Hepatocyte (in vitro differentiated cells): ENCODE results near the gene DGCR8.

Experiments used
- CTCF ChIP-seq: fragments of 200-600 bp; sonication (generic); IDR thresholded peaks from 2 replicates; pipeline ENCODE4 v1.5.1; 2016; ENCODE audit warnings: antibody characterized with exemption, mild to moderate bottlenecking; ENCODE audit not compliant: poor library complexity
- EZH2 ChIP-seq: fragments of 200-600 bp; sonication (generic); IDR thresholded peaks from 2 replicates; pipeline ENCODE4 v1.6.1; 2016; ENCODE audit warnings: antibody characterized with exemption, mild to moderate bottlenecking, borderline replicate concordance
- EZH2phosphoT487 ChIP-seq: fragments of 200-600 bp; sonication (generic); IDR thresholded peaks from one replicate; pipeline ENCODE4 v1.6.1; 2018; ENCODE audit warnings: antibody characterized with exemption, mild to moderate bottlenecking, low read depth, moderate library complexity; ENCODE audit not compliant: unreplicated experiment, severe bottlenecking

- TF ChIP-seq CTCF (no peak), EZH2 (no peak), EZH2phosphoT487 (no peak)
Measured at GRCh38 chr22:20114506-20115475, 34.8 kb downstream of the DGCR8 start.
